Prostate gland (tissue), 2 donors: ENCODE data around the gene ITFG1.

Experiments
- POLR2A ChIP-seq: fragments of 450-650 bp; IDR thresholded peaks from one replicate; pipeline ENCODE4 v1.6.1; 2016; ENCODE audit warnings: antibody characterized with exemption, mild to moderate bottlenecking
- TF ChIP-seq, protein P1 (sequence below), 4 experiments: fragments of 200-600 bp in 2 of 4; fragments of 450-650 bp in 2 of 4; sonication (generic) in 2 of 4; IDR thresholded peaks; 1 replicate in 3 of 4; 2 replicates in 1 of 4; pipeline ENCODE4 v1.5.1; 2016 to 2019; ENCODE audit warnings: antibody characterized with exemption in 4 of 4, mild to moderate bottlenecking in 2 of 4, moderate library complexity in 2 of 4

GRCh38 chr16:47469227-47469626 is 8.4 kb upstream of the ITFG1 start:
- TF ChIP-seq, protein P1, sequence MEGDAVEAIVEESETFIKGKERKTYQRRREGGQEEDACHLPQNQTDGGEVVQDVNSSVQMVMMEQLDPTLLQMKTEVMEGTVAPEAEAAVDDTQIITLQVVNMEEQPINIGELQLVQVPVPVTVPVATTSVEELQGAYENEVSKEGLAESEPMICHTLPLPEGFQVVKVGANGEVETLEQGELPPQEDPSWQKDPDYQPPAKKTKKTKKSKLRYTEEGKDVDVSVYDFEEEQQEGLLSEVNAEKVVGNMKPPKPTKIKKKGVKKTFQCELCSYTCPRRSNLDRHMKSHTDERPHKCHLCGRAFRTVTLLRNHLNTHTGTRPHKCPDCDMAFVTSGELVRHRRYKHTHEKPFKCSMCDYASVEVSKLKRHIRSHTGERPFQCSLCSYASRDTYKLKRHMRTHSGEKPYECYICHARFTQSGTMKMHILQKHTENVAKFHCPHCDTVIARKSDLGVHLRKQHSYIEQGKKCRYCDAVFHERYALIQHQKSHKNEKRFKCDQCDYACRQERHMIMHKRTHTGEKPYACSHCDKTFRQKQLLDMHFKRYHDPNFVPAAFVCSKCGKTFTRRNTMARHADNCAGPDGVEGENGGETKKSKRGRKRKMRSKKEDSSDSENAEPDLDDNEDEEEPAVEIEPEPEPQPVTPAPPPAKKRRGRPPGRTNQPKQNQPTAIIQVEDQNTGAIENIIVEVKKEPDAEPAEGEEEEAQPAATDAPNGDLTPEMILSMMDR (IDR thresholded peaks at IDR 0.05), result no peak
- no peak for TF ChIP-seq POLR2A
